Mesenchymal stem cell (in vitro differentiated cells and primary cell): ENCODE data around the gene BORA. TPM values are rescaled to one million over a fixed set of nuclear protein-coding genes. Genes with fewer than 3 reads are reported as not detected.

Experiments
- DNase-seq: peaks from one replicate; pipeline ENCODE4 v3.0.0-alpha.2; 2013
- H2AFZ ChIP-seq: one replicate; pipeline ENCODE4 v1.6.1; 2013; ENCODE audit warnings: low read depth, mild to moderate bottlenecking, control low read depth, inconsistent platforms, low read length, moderate library complexity
- H2AK5ac ChIP-seq: 2 replicates; pipeline ENCODE4 v1.6.1; 2013; ENCODE audit warnings: low read length, moderate library complexity, mild to moderate bottlenecking, inconsistent platforms; ENCODE audit not compliant: severe bottlenecking
- H2BK120ac ChIP-seq: one replicate; pipeline ENCODE4 v1.6.1; 2013; ENCODE audit warnings: low read depth, mild to moderate bottlenecking, inconsistent platforms, low read length, moderate library complexity
- H2BK12ac ChIP-seq, 2 experiments: one replicate each; pipeline ENCODE4 v1.6.1; 2013; ENCODE audit warnings: inconsistent platforms in 2 of 2, low read length in 2 of 2, mild to moderate bottlenecking in 2 of 2, moderate library complexity in 2 of 2, control low read depth in 1 of 2
- H2BK15ac ChIP-seq: one replicate; pipeline ENCODE4 v1.6.1; 2013; ENCODE audit warnings: mild to moderate bottlenecking, low read depth, inconsistent platforms; ENCODE audit not compliant: poor library complexity, severe bottlenecking
- H2BK5ac ChIP-seq: 2 replicates; pipeline ENCODE4 v1.6.1; 2013; ENCODE audit warnings: low read depth, mild to moderate bottlenecking, low read length, control low read depth, inconsistent platforms; ENCODE audit not compliant: poor library complexity, severe bottlenecking
- H3K14ac ChIP-seq, 2 experiments: one replicate each; pipeline ENCODE4 v1.6.1; 2013; ENCODE audit warnings: inconsistent platforms in 2 of 2, low read length in 2 of 2, control low read depth in 1 of 2, mild to moderate bottlenecking in 1 of 2, moderate library complexity in 1 of 2
- H3K18ac ChIP-seq, 2 experiments: one replicate each; pipeline ENCODE4 v1.6.1; 2013; ENCODE audit warnings: inconsistent platforms in 2 of 2, low read length in 2 of 2, control low read depth in 1 of 2, low read depth in 1 of 2, mild to moderate bottlenecking in 1 of 2
- H3K23ac ChIP-seq, 2 experiments: one replicate each; pipeline ENCODE4 v1.6.1; 2013; ENCODE audit warnings: inconsistent platforms in 2 of 2, low read length in 2 of 2, mild to moderate bottlenecking in 2 of 2, moderate library complexity in 2 of 2, control low read depth in 1 of 2
- H3K27ac ChIP-seq: 2 replicates; pipeline ENCODE4 v1.5.1; 2013; ENCODE audit warnings: mild to moderate bottlenecking, moderate library complexity, low read length, control low read depth, inconsistent platforms; ENCODE audit not compliant: poor library complexity, severe bottlenecking
- H3K27me3 ChIP-seq, 2 experiments: 2 replicates each; pipeline versions ENCODE4 v1.6.1 to v1.7.0; 2013; ENCODE audit warnings: low read length in 2 of 2, mild to moderate bottlenecking in 2 of 2, moderate library complexity in 2 of 2, control low read depth in 1 of 2, inconsistent platforms in 1 of 2; ENCODE audit not compliant: control insufficient read depth in 1 of 2, insufficient read depth in 1 of 2
- H3K36me3 ChIP-seq, 2 experiments: 2 replicates each; pipeline versions ENCODE4 v1.6.1 to v1.7.0; 2013; ENCODE audit warnings: low read length in 2 of 2, control low read depth in 1 of 2, inconsistent platforms in 1 of 2, low read depth in 1 of 2, mild to moderate bottlenecking in 1 of 2; ENCODE audit not compliant: insufficient read depth in 2 of 2, control insufficient read depth in 1 of 2
- H3K4ac ChIP-seq, 2 experiments: one replicate each; pipeline ENCODE4 v1.6.1; 2013; ENCODE audit warnings: inconsistent platforms in 2 of 2, low read length in 2 of 2, mild to moderate bottlenecking in 2 of 2, moderate library complexity in 2 of 2, control low read depth in 1 of 2, low read depth in 1 of 2
- H3K4me1 ChIP-seq: 2 replicates; pipeline ENCODE4 v1.6.1; 2013; ENCODE audit warnings: low read depth, low read length, control low read depth; ENCODE audit not compliant: control insufficient read depth, insufficient read depth
- H3K4me2 ChIP-seq: 2 replicates; pipeline ENCODE4 v1.6.1; 2013; ENCODE audit warnings: low read length, mild to moderate bottlenecking, inconsistent platforms; ENCODE audit not compliant: poor library complexity, severe bottlenecking
- H3K4me3 ChIP-seq, 2 experiments: 2 replicates each; pipeline versions ENCODE4 v1.5.1 to v1.7.0; 2013; ENCODE audit warnings: low read length in 2 of 2, mild to moderate bottlenecking in 2 of 2, control low read depth in 1 of 2, low read depth in 1 of 2; ENCODE audit not compliant: insufficient read depth in 1 of 2
- H3K79me1 ChIP-seq: replicated peaks from 2 replicates; pipeline ENCODE4 v1.6.1; 2013; ENCODE audit warnings: mild to moderate bottlenecking, control low read depth, low read length, inconsistent platforms; ENCODE audit not compliant: poor library complexity, severe bottlenecking
- H3K9ac ChIP-seq: 2 replicates; pipeline ENCODE4 v1.7.0; 2013; ENCODE audit warnings: mild to moderate bottlenecking, low read length, moderate library complexity
- H3K9me3 ChIP-seq: 2 replicates; pipeline ENCODE4 v1.7.0; 2013; ENCODE audit warnings: mild to moderate bottlenecking, low read length; ENCODE audit not compliant: control insufficient read depth
- H4K8ac ChIP-seq: one replicate; pipeline ENCODE4 v1.6.1; 2013; ENCODE audit warnings: inconsistent platforms, mild to moderate bottlenecking, low read length, moderate library complexity
- H4K91ac ChIP-seq: one replicate; pipeline ENCODE4 v1.6.1; 2013; ENCODE audit warnings: mild to moderate bottlenecking, low read length, inconsistent platforms
- WGBS: methylation state at CpG from one replicate; pipeline ENCODE4 v1.1.7; 2013; ENCODE audit warnings: mixed read lengths; 5-methylcytosine and 5-hydroxymethylcytosine counted together
- small RNA-seq: library from polyadenylated mRNA; stranded (forward); fragments of <200 nt; extraction: miRNeasy Mini kit (QIAGEN cat#:217004); gene quantifications from one replicate; pipeline ENCODE3, GENCODE V24; 2013; ENCODE audit warnings: low read depth

Gene BORA

DNA sequence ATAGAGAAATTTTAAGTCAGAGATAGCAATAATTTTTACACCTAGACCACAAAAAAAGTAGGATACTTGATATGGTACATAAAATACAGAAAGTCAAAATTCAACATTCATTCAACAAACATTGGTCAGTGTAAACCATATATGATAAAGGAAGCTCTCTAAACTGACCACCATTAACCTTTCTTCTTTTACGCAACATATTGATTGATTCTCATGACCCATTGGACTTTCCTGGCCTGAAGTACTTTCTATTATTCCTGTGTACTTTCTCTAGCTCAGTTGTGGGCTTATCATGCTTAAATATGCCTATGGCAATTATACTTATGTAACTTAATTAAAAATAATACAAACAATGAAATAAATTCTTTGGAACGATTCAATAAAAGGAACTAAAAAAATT is 64.9 kb downstream of the BORA start:
- Histone ChIP-seq H4K8ac (no peak overlapping the region), H2BK12ac (no peak overlapping the region), H2AK5ac (no peak overlapping the region), H2BK15ac (no peak overlapping the region), H3K4me3 (no peak overlapping the region), H2AFZ (no peak overlapping the region), H3K9ac (no peak overlapping the region), H2BK5ac (no peak overlapping the region), H3K18ac (no peak overlapping the region), H3K27me3 (no peaks in the 10 kb centered on the region), H3K79me1 (peaks cover 26% of the 10 kb centered on the region), H3K4me1 (no peaks in the 10 kb centered on the region), H3K36me3 (peaks cover 6 to 55% of the 10 kb centered on the region in 2 experiments), H3K14ac (no peak overlapping the region), H3K4me2 (no peak overlapping the region), H3K4ac (no peak overlapping the region), H2BK120ac (no peak overlapping the region), H3K27ac (no peak overlapping the region), H3K23ac (no peak overlapping the region), H3K9me3 (no peaks in the 10 kb centered on the region), H4K91ac (no peak overlapping the region)
- DNase-seq = no peak
- 100% methylated on average over 1 of the region's 2 CpGs for WGBS

DNA sequence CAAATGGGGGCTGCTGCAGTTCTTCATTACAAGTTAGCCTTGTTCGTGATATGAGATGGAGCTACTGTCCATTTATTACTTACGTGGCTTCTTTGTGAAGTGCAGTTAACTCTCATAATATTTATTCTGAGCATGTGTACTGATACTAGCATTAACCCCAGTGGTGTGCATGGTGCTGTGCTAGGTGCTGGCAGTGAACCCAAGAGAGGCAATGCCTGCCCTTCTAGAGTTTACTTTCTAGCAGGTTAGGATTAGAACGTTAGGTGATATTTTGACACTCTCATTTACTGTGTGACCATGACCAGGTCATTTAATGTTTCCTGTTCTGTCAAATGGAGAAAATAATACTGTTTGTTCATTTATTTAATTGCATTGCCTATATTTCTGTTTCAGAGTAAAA is 71.1 kb downstream of the BORA start:
- Histone ChIP-seq H2BK12ac (no peak overlapping the region), H3K27me3 (no peaks in the 10 kb centered on the region), H3K27ac (no peak overlapping the region)

DNA sequence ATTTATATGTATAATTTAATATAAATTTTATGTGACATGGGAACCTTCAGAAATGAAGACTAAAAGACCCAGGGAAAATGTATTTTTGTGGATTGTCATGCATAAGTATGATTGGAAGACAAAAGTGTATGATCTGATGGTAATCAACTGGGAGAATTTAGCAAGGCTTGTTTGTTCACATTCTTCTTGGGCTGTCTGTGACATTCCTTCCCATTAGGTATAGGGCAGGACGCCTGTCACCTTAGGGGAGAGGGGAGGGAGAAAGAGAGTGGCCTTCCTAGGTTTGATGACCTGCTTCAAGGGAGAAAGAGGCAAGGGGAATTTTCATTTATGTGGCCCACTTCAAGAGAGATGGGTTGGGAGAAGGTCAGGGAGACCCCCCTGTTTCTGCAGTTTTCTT is 76.6 kb downstream of the BORA start:
- H3K14ac ChIP-seq = no peak overlapping the region
- no peak overlapping the region for H2BK120ac ChIP-seq
- H3K9ac ChIP-seq = no peak overlapping the region
- no peaks in the 10 kb centered on the region for H3K27me3 ChIP-seq
- no peak overlapping the region for H4K8ac ChIP-seq
- no peak overlapping the region for H3K4me3 ChIP-seq
- H4K91ac ChIP-seq = no peak overlapping the region
- WGBS = 100% methylated on average over 1 of the region's 1 CpG
- H2BK12ac ChIP-seq = no peak overlapping the region
- no peak overlapping the region for H2AFZ ChIP-seq
- H3K23ac ChIP-seq = no peak overlapping the region
- H3K9me3 ChIP-seq = no peaks in the 10 kb centered on the region
- no peak overlapping the region for H2BK5ac ChIP-seq
- H3K4me1 ChIP-seq = no peaks in the 10 kb centered on the region
- no peak for DNase-seq
- H3K27ac ChIP-seq = no peak overlapping the region
- no peak overlapping the region for H2AK5ac ChIP-seq
- H3K4ac ChIP-seq = no peak overlapping the region
- H2BK15ac ChIP-seq = no peak overlapping the region
- no peak overlapping the region for H3K4me2 ChIP-seq
- H3K36me3 ChIP-seq = peaks cover 7 to 46% of the 10 kb centered on the region in 2 experiments
- no peak overlapping the region for H3K18ac ChIP-seq
- H3K79me1 ChIP-seq = peaks cover 5% of the 10 kb centered on the region

More for the DNA sequence above, 71.1 kb downstream of the BORA start:
- Histone ChIP-seq H3K4me3 (no peak overlapping the region), H3K36me3 (peaks cover 3 to 72% of the 10 kb centered on the region in 2 experiments), H3K9ac (no peak overlapping the region), H3K9me3 (no peaks in the 10 kb centered on the region), H2BK5ac (no peak overlapping the region), H3K14ac (no peak overlapping the region), H4K91ac (no peak overlapping the region), H3K4me2 (no peak overlapping the region), H2BK120ac (no peak overlapping the region), H3K18ac (no peak overlapping the region), H3K79me1 (peaks cover 9% of the 10 kb centered on the region), H3K4ac (no peak overlapping the region), H4K8ac (no peak overlapping the region), H2AK5ac (no peak overlapping the region), H2BK15ac (no peak overlapping the region), H3K23ac (no peak overlapping the region), H3K4me1 (no peaks in the 10 kb centered on the region), H2AFZ (no peak overlapping the region)
- no peak for DNase-seq
- 73% methylated on average over 3 of the region's 3 CpGs for WGBS

Small RNAs within 50 kb of the gene (small RNA-seq; reads per million reads assigned to genes)
- gene RNU6-80P = not detected
